ENCODE measurements around the gene LCN12. TPM values are rescaled to one million over a fixed set of nuclear protein-coding genes. Genes with fewer than 3 reads are reported as not detected.

The LCN12 gene
- total and polyA plus RNA-seq, 2 donors from 2014 or later = 35.5 to 42.9 TPM

DNA sequence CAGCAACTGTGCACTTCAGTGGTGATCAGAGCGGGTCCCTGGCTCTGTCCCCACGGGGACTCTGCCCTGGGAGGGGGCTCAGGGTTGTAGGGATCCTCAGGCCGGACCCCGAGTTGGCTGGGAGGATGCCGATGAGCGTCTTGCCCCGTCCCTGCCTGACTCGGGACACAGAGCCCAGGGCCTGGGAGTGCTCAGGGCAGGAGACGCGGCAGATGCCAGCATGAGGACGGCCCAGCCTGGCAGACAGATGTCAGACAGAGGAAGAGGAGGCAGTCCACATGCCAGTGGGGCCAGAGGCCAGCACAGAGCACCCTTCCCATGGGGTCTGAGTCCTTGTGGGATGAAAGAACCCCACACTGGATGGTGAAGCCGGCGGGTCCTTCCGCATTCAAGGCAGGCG lies 11.3 kb downstream of the LCN12 start:
- no peak for TF ChIP-seq CTCF (IDR thresholded peaks at IDR 0.05; ENCODE audit: borderline replicate concordance, extremely low read depth, insufficient read depth)
- DNase-seq = no peak

DNA sequence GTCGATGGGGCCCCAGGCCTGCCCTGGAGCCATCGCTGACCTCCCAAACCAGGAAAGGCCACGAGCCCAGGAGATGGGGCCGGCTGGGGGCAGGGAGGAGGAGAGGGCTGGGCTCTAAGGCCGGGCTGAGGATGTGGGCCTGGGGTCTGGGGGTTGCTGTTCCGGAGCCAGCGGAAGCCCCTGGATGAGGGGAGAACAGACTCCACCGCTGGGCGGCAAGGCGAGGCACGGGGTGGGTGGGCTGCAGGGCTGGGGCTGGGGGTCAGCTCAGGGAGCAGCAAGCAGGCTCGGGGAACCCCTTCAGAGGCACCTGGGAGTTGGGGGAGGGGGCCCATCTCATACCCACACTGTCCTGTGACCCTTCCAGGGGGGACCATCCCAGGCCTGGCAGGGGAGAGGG lies 11.7 kb downstream of the LCN12 start:
- intact Hi-C loops (cut with DNase I) = no loop called here
- no peak for TF ChIP-seq CTCF (IDR thresholded peaks at IDR 0.05; ENCODE audit: borderline replicate concordance, extremely low read depth, insufficient read depth)
- no peak overlapping the region for H3K27ac ChIP-seq (ENCODE audit: low read depth in 2 of 2, low read length in 2 of 2)
- no peaks in the 10 kb centered on the region for H3K9me3 ChIP-seq (ENCODE audit: control insufficient read depth in 2 of 3, insufficient read depth in 1 of 3, low read length in 3 of 3)
- no peak for DNase-seq
- H3K4me1 ChIP-seq (ENCODE audit: control insufficient read depth in 2 of 3, insufficient read depth in 2 of 3, low read depth in 1 of 3, low read length in 3 of 3) = peaks cover 0 to 3% (median 0%) of the 10 kb centered on the region in 3 donors
- FAIRE-seq = no peak
- H3K4me3 ChIP-seq (ENCODE audit: low read length in 3 of 3) = no peak overlapping the region
- H3K27me3 ChIP-seq (ENCODE audit: control insufficient read depth, insufficient read depth, low read length) = no peaks in the 10 kb centered on the region
- no peaks in the 10 kb centered on the region for H3K36me3 ChIP-seq (ENCODE audit: control insufficient read depth in 2 of 3, insufficient read depth in 3 of 3, low read length in 3 of 3)
- no peak overlapping the region for H3K9ac ChIP-seq (ENCODE audit: low read length in 3 of 3)

More for the DNA sequence above, 11.3 kb downstream of the LCN12 start:
- Histone ChIP-seq H3K9ac (ENCODE audit: low read length in 3 of 3) (no peak overlapping the region), H3K36me3 (ENCODE audit: control insufficient read depth in 2 of 3, insufficient read depth in 3 of 3, low read length in 3 of 3) (no peaks in the 10 kb centered on the region), H3K4me3 (ENCODE audit: low read length in 3 of 3) (no peak overlapping the region), H3K27me3 (ENCODE audit: control insufficient read depth, insufficient read depth, low read length) (no peaks in the 10 kb centered on the region), H3K9me3 (ENCODE audit: control insufficient read depth in 2 of 3, insufficient read depth in 1 of 3, low read length in 3 of 3) (no peaks in the 10 kb centered on the region), H3K27ac (ENCODE audit: low read depth in 2 of 2, low read length in 2 of 2) (no peak overlapping the region), H3K4me1 (ENCODE audit: control insufficient read depth in 2 of 3, insufficient read depth in 2 of 3, low read depth in 1 of 3, low read length in 3 of 3) (peaks cover 0 to 3% (median 0%) of the 10 kb centered on the region in 3 donors)
- intact Hi-C loops (cut with DNase I) = no loop called here
- FAIRE-seq = no peak

GRCh38 chr9:136964171-136964689 lies 12.2 kb downstream of the LCN12 start:
- TF ChIP-seq CTCF (IDR thresholded peaks at IDR 0.05; ENCODE audit: borderline replicate concordance, extremely low read depth, insufficient read depth) = no peak

More at GRCh38 chr9:136964171-136964689, 12.2 kb downstream of the LCN12 start:
- no peak for FAIRE-seq
- H3K4me3 ChIP-seq (ENCODE audit: low read length in 3 of 3) = no peak overlapping the region
- DNase-seq = no peak
- no peaks in the 10 kb centered on the region for H3K9me3 ChIP-seq (ENCODE audit: control insufficient read depth in 2 of 3, insufficient read depth in 1 of 3, low read length in 3 of 3)
- no peak overlapping the region for H3K27ac ChIP-seq (ENCODE audit: low read depth in 2 of 2, low read length in 2 of 2)
- no peaks in the 10 kb centered on the region for H3K27me3 ChIP-seq (ENCODE audit: control insufficient read depth, insufficient read depth, low read length)
- H3K4me1 ChIP-seq (ENCODE audit: control insufficient read depth in 2 of 3, insufficient read depth in 2 of 3, low read depth in 1 of 3, low read length in 3 of 3) = peaks cover 0 to 3% (median 0%) of the 10 kb centered on the region in 3 donors
- H3K9ac ChIP-seq (ENCODE audit: low read length in 3 of 3) = no peak overlapping the region
- no peaks in the 10 kb centered on the region for H3K36me3 ChIP-seq (ENCODE audit: control insufficient read depth in 2 of 3, insufficient read depth in 3 of 3, low read length in 3 of 3)
- intact Hi-C loops (cut with DNase I) = no loop called here

Data from kidney (tissue), 14 donors.